Neutrophil (primary cell): ENCODE results near the gene DHRS4L2.
A peak's percentile ranks its signal among the peaks of the same experiment; 100 is the strongest.
"Not testable (repeated sequence)": the region's sequence is repeated elsewhere in the genome, so short reads cannot be mapped to it uniquely, and the experiment has no call there.

ENCODE experiments used
- H3K27ac ChIP-seq: fragments of 200-600 bp; sonication (generic); 2 replicates; pipeline ENCODE4 v1.5.1; 2016; ENCODE audit warnings: mild to moderate bottlenecking, moderate library complexity
- H3K27me3 ChIP-seq: fragments of 200-600 bp; sonication (generic); 2 replicates; pipeline ENCODE4 v1.6.0; 2016; ENCODE audit warnings: mild to moderate bottlenecking
- H3K36me3 ChIP-seq: fragments of 200-600 bp; sonication (generic); 2 replicates; pipeline ENCODE4 v1.5.1; 2017
- H3K4me1 ChIP-seq, 2 experiments: fragments of 200-600 bp in 1 of 2; sonication (generic) in 1 of 2; 1 replicate in 1 of 2; 2 replicates in 1 of 2; pipeline versions ENCODE4 v1.5.1 to v1.6.1; 2013 to 2016; ENCODE audit warnings: low read depth in 1 of 2, low read length in 1 of 2, mild to moderate bottlenecking in 1 of 2, moderate library complexity in 1 of 2; ENCODE audit not compliant: control insufficient read depth in 1 of 2, insufficient read depth in 1 of 2
- H3K4me3 ChIP-seq, 2 experiments: fragments of 200-600 bp in 1 of 2; sonication (generic) in 1 of 2; 1 replicate in 1 of 2; 2 replicates in 1 of 2; pipeline ENCODE4 v1.5.1; 2013 to 2016; ENCODE audit warnings: low read depth in 1 of 2, low read length in 1 of 2, mild to moderate bottlenecking in 1 of 2, moderate library complexity in 1 of 2
- H3K9me3 ChIP-seq: fragments of 200-600 bp; sonication (generic); 2 replicates; pipeline ENCODE4 v1.5.1; 2016
- TF ChIP-seq, protein P1 (sequence below): fragments of 200-600 bp; sonication (generic); IDR thresholded peaks from 2 replicates; pipeline ENCODE4 v1.5.1; 2016; ENCODE audit warnings: antibody characterized with exemption

DHRS4L2 gene

DNA sequence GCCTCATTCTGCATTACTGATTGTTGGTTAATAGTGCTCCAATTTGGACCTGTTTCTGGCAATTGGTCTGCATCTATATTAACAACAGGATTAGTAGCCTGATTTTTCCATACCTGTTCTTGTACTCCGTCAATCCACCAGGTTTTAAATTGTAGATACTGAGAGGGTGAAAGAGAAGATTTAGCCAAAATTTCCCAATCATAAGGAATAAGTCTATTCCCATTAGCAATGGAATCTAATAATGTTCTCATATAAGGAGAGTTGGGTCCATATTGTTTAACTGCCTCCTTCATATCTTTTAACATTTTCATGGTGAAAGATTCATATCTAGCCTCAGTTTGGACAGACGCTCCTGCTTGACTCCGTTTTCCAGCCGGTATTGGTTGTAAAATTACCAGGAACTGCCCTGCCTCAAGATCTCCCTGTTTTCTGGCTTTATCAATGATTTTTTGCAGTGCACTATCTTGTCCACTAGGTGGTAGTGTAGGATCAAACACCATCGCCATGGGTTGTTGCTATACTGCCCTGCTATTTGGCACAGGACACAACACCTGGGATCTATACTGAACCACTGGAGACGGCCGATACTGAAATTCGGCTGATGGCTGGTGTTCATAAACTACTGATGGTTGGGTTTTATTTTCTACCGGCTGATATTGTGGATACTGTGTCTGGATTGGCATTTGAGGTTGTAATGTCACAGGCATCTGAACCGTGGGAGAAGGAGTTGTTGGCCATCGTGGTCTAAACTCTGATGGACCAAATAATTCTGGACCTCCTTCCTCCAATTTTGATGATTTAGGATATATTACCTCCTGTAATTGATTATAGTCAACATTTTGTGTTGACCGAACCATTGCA lies 25.2 kb downstream of the DHRS4L2 start:
- Histone ChIP-seq H3K9me3 (no peaks in the 10 kb centered on the region), H3K36me3 (no peaks in the 10 kb centered on the region), H3K27ac (no peak overlapping the region), H3K4me3 (no peak overlapping the region), H3K27me3 (no peaks in the 10 kb centered on the region), H3K4me1 (peaks cover 0 to 9% of the 10 kb centered on the region in 2 experiments)
- TF ChIP-seq, protein P1, sequence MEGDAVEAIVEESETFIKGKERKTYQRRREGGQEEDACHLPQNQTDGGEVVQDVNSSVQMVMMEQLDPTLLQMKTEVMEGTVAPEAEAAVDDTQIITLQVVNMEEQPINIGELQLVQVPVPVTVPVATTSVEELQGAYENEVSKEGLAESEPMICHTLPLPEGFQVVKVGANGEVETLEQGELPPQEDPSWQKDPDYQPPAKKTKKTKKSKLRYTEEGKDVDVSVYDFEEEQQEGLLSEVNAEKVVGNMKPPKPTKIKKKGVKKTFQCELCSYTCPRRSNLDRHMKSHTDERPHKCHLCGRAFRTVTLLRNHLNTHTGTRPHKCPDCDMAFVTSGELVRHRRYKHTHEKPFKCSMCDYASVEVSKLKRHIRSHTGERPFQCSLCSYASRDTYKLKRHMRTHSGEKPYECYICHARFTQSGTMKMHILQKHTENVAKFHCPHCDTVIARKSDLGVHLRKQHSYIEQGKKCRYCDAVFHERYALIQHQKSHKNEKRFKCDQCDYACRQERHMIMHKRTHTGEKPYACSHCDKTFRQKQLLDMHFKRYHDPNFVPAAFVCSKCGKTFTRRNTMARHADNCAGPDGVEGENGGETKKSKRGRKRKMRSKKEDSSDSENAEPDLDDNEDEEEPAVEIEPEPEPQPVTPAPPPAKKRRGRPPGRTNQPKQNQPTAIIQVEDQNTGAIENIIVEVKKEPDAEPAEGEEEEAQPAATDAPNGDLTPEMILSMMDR = peak; percentile 88

DNA sequence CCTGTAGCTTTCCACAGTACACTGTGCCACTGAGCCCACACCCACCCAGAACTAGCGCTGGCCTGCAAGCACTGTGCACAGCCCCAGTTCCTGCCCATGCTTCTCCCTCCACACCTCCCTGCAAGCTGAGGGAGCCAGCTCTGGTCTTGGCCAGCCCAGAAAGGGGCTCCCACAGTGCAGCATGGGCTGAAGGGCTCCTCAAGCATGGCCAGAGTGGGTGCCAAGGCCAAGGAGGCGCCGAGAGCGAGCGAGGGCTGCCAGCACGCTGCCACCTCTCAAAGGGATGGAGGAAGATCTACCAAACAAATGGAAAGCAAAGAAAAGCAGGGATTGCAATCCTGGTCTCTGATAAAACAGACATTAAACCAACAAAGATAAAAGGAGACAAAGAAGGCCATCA lies 27.0 kb downstream of the DHRS4L2 start:
- not testable (repeated sequence) for H3K4me3 ChIP-seq

DNA sequence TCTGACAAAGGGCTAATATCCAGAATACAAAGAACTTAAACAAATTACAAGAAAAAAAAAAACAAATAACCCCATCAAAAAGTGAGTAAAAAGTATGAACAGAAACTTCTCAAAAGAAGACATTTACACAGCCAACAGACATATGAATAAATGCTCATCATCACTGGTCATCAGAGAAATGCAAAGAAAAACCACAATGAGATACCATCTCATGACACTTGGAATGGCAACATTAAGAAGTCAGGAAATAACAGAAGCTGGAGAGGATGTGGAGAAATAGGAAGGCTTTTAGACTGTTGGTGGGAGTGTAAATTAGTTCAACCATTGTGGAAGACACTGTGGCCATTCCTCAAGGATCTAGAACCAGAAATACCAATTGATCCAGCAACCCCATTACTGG lies 30.2 kb downstream of the DHRS4L2 start:
- not testable (repeated sequence) for H3K36me3 ChIP-seq, H3K27ac ChIP-seq

More for the DNA sequence above, 27.0 kb downstream of the DHRS4L2 start:
- H3K27me3 ChIP-seq, H3K9me3 ChIP-seq, H3K4me1 ChIP-seq, H3K36me3 ChIP-seq, H3K27ac ChIP-seq: not testable (repeated sequence)

DNA sequence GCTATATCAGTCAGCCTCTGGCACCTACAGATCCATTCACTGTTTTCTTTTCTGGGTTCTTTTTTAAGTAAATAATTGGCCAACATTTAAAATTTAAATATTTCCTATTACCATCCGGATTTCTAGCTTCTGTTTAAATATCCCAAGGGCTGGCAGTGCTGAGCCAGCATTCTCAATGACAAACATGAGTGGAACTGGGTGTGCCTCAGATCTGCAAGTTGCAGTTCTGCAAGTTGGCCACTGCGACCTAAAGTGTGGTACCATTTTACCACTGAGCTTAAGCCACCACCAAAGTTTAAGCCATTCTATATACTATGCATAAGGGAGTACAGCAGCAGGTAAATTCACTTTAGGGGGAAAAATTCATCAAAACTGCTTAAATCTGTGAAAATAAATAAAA lies 31.2 kb downstream of the DHRS4L2 start:
- not testable (repeated sequence) for H3K36me3 ChIP-seq, H3K4me3 ChIP-seq, H3K27ac ChIP-seq, H3K27me3 ChIP-seq, H3K9me3 ChIP-seq, H3K4me1 ChIP-seq

More for the DNA sequence above, 30.2 kb downstream of the DHRS4L2 start:
- H3K4me1 ChIP-seq, H3K27me3 ChIP-seq, H3K9me3 ChIP-seq, H3K4me3 ChIP-seq: not testable (repeated sequence)

DNA sequence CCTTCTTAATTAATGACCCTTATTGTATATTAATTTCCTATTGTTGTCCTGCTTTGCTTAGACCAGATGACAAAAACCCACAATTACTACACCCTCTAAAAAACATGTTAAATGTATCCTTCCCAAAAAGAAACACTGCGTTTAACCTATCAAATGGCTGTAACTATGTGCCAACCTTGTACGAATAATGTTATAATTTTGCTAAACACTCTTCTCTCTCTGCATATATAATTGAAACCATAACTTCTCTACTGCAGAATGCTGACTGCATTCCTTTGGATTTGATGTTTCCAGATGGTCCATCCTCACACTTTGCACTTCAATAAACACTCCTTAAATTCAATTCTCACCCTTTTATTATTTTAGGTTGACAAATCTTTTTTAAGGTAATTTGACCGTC lies 31.8 kb downstream of the DHRS4L2 start:
- not testable (repeated sequence) for H3K27ac ChIP-seq, H3K27me3 ChIP-seq, H3K4me1 ChIP-seq, H3K4me3 ChIP-seq, H3K9me3 ChIP-seq, H3K36me3 ChIP-seq

DNA sequence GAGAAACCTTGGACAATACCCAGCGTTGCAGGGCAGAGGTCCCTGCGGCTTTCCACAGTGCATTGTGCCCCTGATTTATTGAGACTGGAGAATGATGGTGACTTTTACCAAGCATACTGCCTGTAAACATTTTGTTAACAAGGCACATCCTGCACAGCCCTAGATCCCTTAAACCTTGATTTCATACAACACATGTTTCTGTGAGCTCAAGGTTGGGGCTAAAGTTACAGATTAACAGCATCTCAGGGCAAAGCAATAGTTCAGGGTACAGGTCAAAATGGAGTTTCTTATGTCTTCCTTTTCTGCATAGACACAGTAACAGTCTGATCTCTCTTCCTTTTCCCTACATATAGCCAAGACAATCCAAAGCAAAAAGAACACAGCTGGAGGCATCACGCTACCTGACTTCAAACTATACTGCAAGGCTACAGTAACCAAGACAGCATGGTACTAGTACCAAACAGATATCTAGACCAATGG lies 36.2 kb downstream of the DHRS4L2 start:
- H3K27ac ChIP-seq, H3K9me3 ChIP-seq, H3K36me3 ChIP-seq, H3K27me3 ChIP-seq, H3K4me3 ChIP-seq, H3K4me1 ChIP-seq: not testable (repeated sequence)

DNA sequence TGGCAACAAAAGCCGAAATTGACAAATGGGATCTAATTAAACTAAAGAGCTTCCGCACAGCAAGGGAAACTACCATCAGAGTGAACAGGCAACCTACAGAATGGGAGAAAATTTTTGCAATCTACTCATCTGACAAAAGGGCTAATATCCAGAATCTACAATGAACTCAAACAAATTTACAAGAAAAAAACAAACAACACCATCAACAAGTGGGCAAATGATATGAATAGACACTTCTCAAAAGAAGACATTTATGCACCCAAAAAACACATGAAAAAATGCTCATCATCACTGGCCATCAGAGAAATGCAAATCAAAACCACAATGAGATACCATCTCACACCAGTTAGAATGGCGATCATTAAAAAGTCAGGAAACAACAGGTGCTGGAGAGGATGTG lies 41.0 kb downstream of the DHRS4L2 start:
- H3K4me3 ChIP-seq, H3K27ac ChIP-seq, H3K36me3 ChIP-seq, H3K27me3 ChIP-seq, H3K9me3 ChIP-seq: not testable (repeated sequence)
- peaks cover 20 to 21% of the 10 kb centered on the region in 2 experiments for H3K4me1 ChIP-seq

DNA sequence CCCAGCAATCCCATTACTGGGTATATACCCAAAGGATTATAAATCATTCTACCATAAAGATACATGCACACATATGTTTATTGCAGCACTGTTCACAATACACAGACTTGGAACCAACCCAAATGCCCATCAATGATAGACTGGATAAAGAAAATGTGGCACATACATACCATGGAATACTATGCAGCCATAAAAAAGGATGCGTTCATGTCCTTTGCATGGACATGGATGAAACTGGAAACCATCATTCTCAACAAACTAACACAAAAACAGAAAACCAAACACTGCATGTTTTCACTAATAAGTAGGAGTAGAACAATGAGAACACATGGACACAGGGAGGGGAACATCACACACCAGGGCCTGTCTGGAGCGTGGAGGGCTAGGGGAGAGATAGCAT lies 42.6 kb downstream of the DHRS4L2 start:
- peaks cover 24 to 29% of the 10 kb centered on the region in 2 experiments for H3K4me1 ChIP-seq
- not testable (repeated sequence) for H3K4me3 ChIP-seq, H3K27ac ChIP-seq, H3K36me3 ChIP-seq, H3K27me3 ChIP-seq, H3K9me3 ChIP-seq

DNA sequence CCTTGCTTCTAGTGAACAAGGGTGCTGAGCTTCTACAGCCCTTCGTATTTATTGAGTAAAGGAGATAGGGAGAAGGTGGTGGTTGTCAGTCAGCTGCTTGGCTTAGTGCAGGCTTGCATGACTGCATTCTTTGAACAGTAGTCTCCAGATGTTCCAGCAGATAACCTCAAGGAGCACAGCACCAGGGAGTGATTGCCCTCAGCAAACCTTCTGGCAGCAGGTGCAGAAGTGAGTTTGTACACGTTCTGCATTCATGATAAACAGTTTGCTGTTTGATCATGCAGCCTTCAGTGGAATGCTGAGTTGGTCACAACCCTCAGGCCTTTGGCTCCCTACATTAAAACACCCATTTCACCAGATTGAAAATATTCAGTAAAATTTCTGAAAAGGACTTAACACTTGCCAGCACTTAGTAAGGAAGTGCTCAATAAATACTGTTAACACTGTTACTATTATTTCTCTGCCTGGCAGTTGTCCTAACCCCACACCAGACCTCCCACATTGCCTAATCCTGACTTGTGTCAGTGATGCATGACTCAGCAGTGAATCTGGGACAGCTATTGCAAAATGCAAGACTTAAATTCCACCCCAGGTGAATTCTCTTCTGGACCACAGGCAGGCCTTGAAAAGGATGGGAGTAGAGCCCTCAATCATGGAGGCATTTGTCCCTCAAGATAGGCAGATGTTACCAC lies 44.1 kb downstream of the DHRS4L2 start:
- no peak overlapping the region for H3K4me3 ChIP-seq
- peak overlapping the region; percentile 32 for H3K27ac ChIP-seq
- peaks cover 31 to 35% of the 10 kb centered on the region in 2 experiments for H3K4me1 ChIP-seq
- H3K9me3 ChIP-seq = no peaks in the 10 kb centered on the region
- H3K27me3 ChIP-seq = no peaks in the 10 kb centered on the region
- TF ChIP-seq, protein P1 = no peak
- H3K36me3 ChIP-seq = no peaks in the 10 kb centered on the region

DNA sequence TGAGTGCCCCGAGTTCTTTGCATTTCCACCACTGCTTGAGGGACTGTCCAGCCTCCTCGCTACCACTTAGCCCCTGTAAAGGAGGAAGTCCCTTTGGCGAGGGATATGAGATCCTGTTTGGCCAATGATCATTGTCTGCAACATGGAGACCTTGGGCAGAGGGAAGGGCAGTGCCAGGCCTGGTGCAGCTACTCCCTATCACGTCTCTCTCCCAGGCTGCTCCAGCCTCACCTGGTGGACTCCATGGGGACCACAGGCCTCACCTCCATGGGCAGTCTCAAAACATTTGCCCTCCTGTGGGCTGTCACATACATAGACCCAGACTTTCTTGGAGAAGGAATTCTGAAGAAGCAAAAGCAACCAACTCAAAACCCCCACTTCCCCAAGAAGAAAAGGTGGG lies 47.0 kb downstream of the DHRS4L2 start:
- H3K9me3 ChIP-seq, H3K27me3 ChIP-seq, H3K36me3 ChIP-seq, H3K27ac ChIP-seq: not testable (repeated sequence)
- H3K4me1 ChIP-seq = peaks cover 36 to 43% of the 10 kb centered on the region in 2 experiments
- peak overlapping the region; percentile 60 to 70 for H3K4me3 ChIP-seq
